ENCODE data around the gene USP17L30. TPM values are rescaled to one million over a fixed set of nuclear protein-coding genes. Genes with fewer than 3 reads are reported as not detected.

USP17L30 gene
- polyA plus RNA-seq, 3 donors, result not detected

Other genes with a start within 250 kb of the USP17L30 start
- gene FAM90A26, start 192.7 kb upstream of the USP17L30 start, polyA plus RNA-seq (ENCODE audit: insufficient read length in 3 of 3), result not detected
- not detected for gene USP17L10, start 152.5 kb upstream of the USP17L30 start, polyA plus RNA-seq (ENCODE audit: insufficient read length in 3 of 3)
- not detected for gene USP17L11, start 147.7 kb upstream of the USP17L30 start, polyA plus RNA-seq (ENCODE audit: insufficient read length in 3 of 3)
- not detected for gene USP17L12, start 143.0 kb upstream of the USP17L30 start, polyA plus RNA-seq (ENCODE audit: insufficient read length in 3 of 3)
- gene USP17L13, start 138.2 kb upstream of the USP17L30 start, polyA plus RNA-seq (ENCODE audit: insufficient read length in 3 of 3), result not detected
- gene USP17L15, start 128.7 kb upstream of the USP17L30 start, polyA plus RNA-seq (ENCODE audit: insufficient read length in 3 of 3), result not detected
- not detected for gene USP17L17, start 119.2 kb upstream of the USP17L30 start, polyA plus RNA-seq (ENCODE audit: insufficient read length in 3 of 3)
- gene USP17L18, start 114.5 kb upstream of the USP17L30 start, polyA plus RNA-seq (ENCODE audit: insufficient read length in 3 of 3), result not detected
- not detected for gene USP17L19, start 109.8 kb upstream of the USP17L30 start, polyA plus RNA-seq (ENCODE audit: insufficient read length in 3 of 3)
- not detected for gene USP17L20, start 105.0 kb upstream of the USP17L30 start, polyA plus RNA-seq (ENCODE audit: insufficient read length in 3 of 3)
- not detected for gene USP17L21, start 100.3 kb upstream of the USP17L30 start, polyA plus RNA-seq (ENCODE audit: insufficient read length in 3 of 3)
- not detected for gene USP17L22, start 95.5 kb upstream of the USP17L30 start, polyA plus RNA-seq (ENCODE audit: insufficient read length in 3 of 3)
- gene USP17L24, start 38.0 kb upstream of the USP17L30 start, polyA plus RNA-seq (ENCODE audit: insufficient read length in 3 of 3), result not detected
- not detected for gene USP17L25, start 33.2 kb upstream of the USP17L30 start, polyA plus RNA-seq (ENCODE audit: insufficient read length in 3 of 3)
- not detected for gene USP17L26, start 28.5 kb upstream of the USP17L30 start, polyA plus RNA-seq (ENCODE audit: insufficient read length in 3 of 3)
- not detected for gene USP17L5, start 23.7 kb upstream of the USP17L30 start, polyA plus RNA-seq (ENCODE audit: insufficient read length in 3 of 3)
- gene USP17L27, start 19.0 kb upstream of the USP17L30 start, polyA plus RNA-seq (ENCODE audit: insufficient read length in 3 of 3), result not detected
- not detected for gene USP17L28, start 14.2 kb upstream of the USP17L30 start, polyA plus RNA-seq (ENCODE audit: insufficient read length in 3 of 3)
- gene USP17L29, start 9.5 kb upstream of the USP17L30 start, polyA plus RNA-seq (ENCODE audit: insufficient read length in 3 of 3), result not detected
- not detected for gene DEFB131A, start 81.3 kb downstream of the USP17L30 start, polyA plus RNA-seq (ENCODE audit: insufficient read length in 3 of 3)